ENCODE data around the gene DRC3.
A peak's percentile ranks its signal among the peaks of the same experiment; 100 is the strongest.

DRC3 gene

GRCh38 chr17:17942846-17943245, 29.8 kb upstream of the DRC3 start:
- DNase-seq (ENCODE audit: low read depth), result peak; percentile 55
- TF ChIP-seq CTCF (conservative IDR thresholded peaks at IDR 0.05; ENCODE audit: low read depth, low read length), result no peak
- H3K4me3 ChIP-seq (ENCODE audit: low read depth, low read length), result no peak overlapping the region

GRCh38 chr17:17943281-17943984, 29.2 kb upstream of the DRC3 start:
- TF ChIP-seq CTCF (conservative IDR thresholded peaks at IDR 0.05; ENCODE audit: low read depth, low read length), result no peak
- no peak for DNase-seq (ENCODE audit: low read depth)
- H3K4me3 ChIP-seq (ENCODE audit: low read depth, low read length), result no peak overlapping the region

- no peak for DNase-seq (ENCODE audit: low read depth)
- TF ChIP-seq CTCF (conservative IDR thresholded peaks at IDR 0.05; ENCODE audit: low read depth, low read length), result no peak
Measured at GRCh38 chr17:17944242-17944641, 28.4 kb upstream of the DRC3 start.

GRCh38 chr17:17944743-17945142, 27.9 kb upstream of the DRC3 start:
- no peak for DNase-seq (ENCODE audit: low read depth)
- no peak overlapping the region for H3K4me3 ChIP-seq (ENCODE audit: low read depth, low read length)
- TF ChIP-seq CTCF (conservative IDR thresholded peaks at IDR 0.05; ENCODE audit: low read depth, low read length), result no peak

More at GRCh38 chr17:17944242-17944641, 28.4 kb upstream of the DRC3 start:
- no peak overlapping the region for H3K4me3 ChIP-seq (ENCODE audit: low read depth, low read length)

GRCh38 chr17:17946093-17946492, 26.6 kb upstream of the DRC3 start:
- H3K4me3 ChIP-seq (ENCODE audit: low read depth, low read length), result no peak overlapping the region
- no peak for TF ChIP-seq CTCF (conservative IDR thresholded peaks at IDR 0.05; ENCODE audit: low read depth, low read length)
- no peak for DNase-seq (ENCODE audit: low read depth)

GRCh38 chr17:17947309-17947708, 25.4 kb upstream of the DRC3 start:
- no peak for TF ChIP-seq CTCF (conservative IDR thresholded peaks at IDR 0.05; ENCODE audit: low read depth, low read length)
- no peak for DNase-seq (ENCODE audit: low read depth)
- no peak overlapping the region for H3K4me3 ChIP-seq (ENCODE audit: low read depth, low read length)

- TF ChIP-seq CTCF (conservative IDR thresholded peaks at IDR 0.05; ENCODE audit: low read depth, low read length), result no peak
- DNase-seq (ENCODE audit: low read depth), result no peak
- no peak overlapping the region for H3K4me3 ChIP-seq (ENCODE audit: low read depth, low read length)
Measured at GRCh38 chr17:17947966-17948365, 24.7 kb upstream of the DRC3 start.
